GM23338 (cell line): ENCODE data around the gene DNAJC27.

Experiments
- CREB1 ChIP-seq: fragments of 250-450 bp; sonication (Bioruptor Pico); IDR thresholded peaks from 2 replicates; pipeline ENCODE4 v1.5.0; 2020; ENCODE audit warnings: low read depth, mild to moderate bottlenecking, moderate library complexity
- ETS1 ChIP-seq: IDR thresholded peaks from 2 replicates; pipeline ENCODE4 v1.6.1; 2016; ENCODE audit warnings: antibody characterized with exemption
- EZH2 ChIP-seq: fragments of 200-600 bp; sonication (generic); IDR thresholded peaks from one replicate; pipeline ENCODE4 v1.8.0; 2017; ENCODE audit warnings: antibody characterized with exemption, mild to moderate bottlenecking, low read depth; ENCODE audit not compliant: unreplicated experiment
- EZH2phosphoT487 ChIP-seq: fragments of 200-600 bp; sonication (generic); IDR thresholded peaks from one replicate; pipeline ENCODE4 v1.8.1; 2018; ENCODE audit warnings: antibody characterized with exemption; ENCODE audit not compliant: unreplicated experiment
- JUNB ChIP-seq: IDR thresholded peaks from one replicate; pipeline ENCODE4 v1.6.1; 2016; ENCODE audit warnings: antibody characterized with exemption; ENCODE audit not compliant: unreplicated experiment
- NANOG ChIP-seq: IDR thresholded peaks from 2 replicates; pipeline ENCODE4 v1.6.1; 2016; ENCODE audit warnings: antibody characterized with exemption, borderline replicate concordance
- POLR2AphosphoS5 ChIP-seq: IDR thresholded peaks from 2 replicates; pipeline ENCODE4 v1.6.1; 2016; ENCODE audit warnings: antibody characterized with exemption, low read depth
- STAT1 ChIP-seq: IDR thresholded peaks from one replicate; pipeline ENCODE4 v1.6.1; 2016; ENCODE audit warnings: antibody characterized with exemption; ENCODE audit not compliant: unreplicated experiment
- ZNF114 ChIP-seq: fragments of 250-450 bp; sonication (Bioruptor Pico); IDR thresholded peaks from 2 replicates; pipeline ENCODE4 v1.5.0; 2020; ENCODE audit warnings: mild to moderate bottlenecking, moderate library complexity
- ZNF331 ChIP-seq: fragments of 250-450 bp; sonication (Bioruptor Pico); IDR thresholded peaks from 2 replicates; pipeline ENCODE4 v1.5.0; 2020; ENCODE audit warnings: low read depth, mild to moderate bottlenecking, moderate library complexity
- TF ChIP-seq, protein P1 (sequence below), 2 experiments: fragments of 200-600 bp in 1 of 2; sonication (generic) in 1 of 2; conservative IDR thresholded peaks; 2 replicates each; pipeline versions ENCODE4 v1.5.1 to v1.6.1; 2016 to 2017; ENCODE audit warnings: antibody characterized with exemption in 2 of 2, low read depth in 2 of 2, mild to moderate bottlenecking in 2 of 2, moderate library complexity in 1 of 2
- TF ChIP-seq, protein P2 (sequence below): IDR thresholded peaks from one replicate; pipeline ENCODE4 v1.6.1; 2018; ENCODE audit warnings: antibody characterized with exemption; ENCODE audit not compliant: unreplicated experiment
- TF ChIP-seq, protein P3 (sequence below): fragments of 250-450 bp; sonication (Bioruptor Pico); IDR thresholded peaks from 2 replicates; pipeline ENCODE4 v1.5.0; 2020; ENCODE audit warnings: mild to moderate bottlenecking, moderate library complexity

GRCh38 chr2:24958411-24958935, 13.3 kb downstream of the DNAJC27 start:
- TF ChIP-seq, protein P1, sequence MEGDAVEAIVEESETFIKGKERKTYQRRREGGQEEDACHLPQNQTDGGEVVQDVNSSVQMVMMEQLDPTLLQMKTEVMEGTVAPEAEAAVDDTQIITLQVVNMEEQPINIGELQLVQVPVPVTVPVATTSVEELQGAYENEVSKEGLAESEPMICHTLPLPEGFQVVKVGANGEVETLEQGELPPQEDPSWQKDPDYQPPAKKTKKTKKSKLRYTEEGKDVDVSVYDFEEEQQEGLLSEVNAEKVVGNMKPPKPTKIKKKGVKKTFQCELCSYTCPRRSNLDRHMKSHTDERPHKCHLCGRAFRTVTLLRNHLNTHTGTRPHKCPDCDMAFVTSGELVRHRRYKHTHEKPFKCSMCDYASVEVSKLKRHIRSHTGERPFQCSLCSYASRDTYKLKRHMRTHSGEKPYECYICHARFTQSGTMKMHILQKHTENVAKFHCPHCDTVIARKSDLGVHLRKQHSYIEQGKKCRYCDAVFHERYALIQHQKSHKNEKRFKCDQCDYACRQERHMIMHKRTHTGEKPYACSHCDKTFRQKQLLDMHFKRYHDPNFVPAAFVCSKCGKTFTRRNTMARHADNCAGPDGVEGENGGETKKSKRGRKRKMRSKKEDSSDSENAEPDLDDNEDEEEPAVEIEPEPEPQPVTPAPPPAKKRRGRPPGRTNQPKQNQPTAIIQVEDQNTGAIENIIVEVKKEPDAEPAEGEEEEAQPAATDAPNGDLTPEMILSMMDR (conservative IDR thresholded peaks at IDR 0.05; ENCODE audit: low read depth in 2 of 2): no peak
- TF ChIP-seq, protein P2, sequence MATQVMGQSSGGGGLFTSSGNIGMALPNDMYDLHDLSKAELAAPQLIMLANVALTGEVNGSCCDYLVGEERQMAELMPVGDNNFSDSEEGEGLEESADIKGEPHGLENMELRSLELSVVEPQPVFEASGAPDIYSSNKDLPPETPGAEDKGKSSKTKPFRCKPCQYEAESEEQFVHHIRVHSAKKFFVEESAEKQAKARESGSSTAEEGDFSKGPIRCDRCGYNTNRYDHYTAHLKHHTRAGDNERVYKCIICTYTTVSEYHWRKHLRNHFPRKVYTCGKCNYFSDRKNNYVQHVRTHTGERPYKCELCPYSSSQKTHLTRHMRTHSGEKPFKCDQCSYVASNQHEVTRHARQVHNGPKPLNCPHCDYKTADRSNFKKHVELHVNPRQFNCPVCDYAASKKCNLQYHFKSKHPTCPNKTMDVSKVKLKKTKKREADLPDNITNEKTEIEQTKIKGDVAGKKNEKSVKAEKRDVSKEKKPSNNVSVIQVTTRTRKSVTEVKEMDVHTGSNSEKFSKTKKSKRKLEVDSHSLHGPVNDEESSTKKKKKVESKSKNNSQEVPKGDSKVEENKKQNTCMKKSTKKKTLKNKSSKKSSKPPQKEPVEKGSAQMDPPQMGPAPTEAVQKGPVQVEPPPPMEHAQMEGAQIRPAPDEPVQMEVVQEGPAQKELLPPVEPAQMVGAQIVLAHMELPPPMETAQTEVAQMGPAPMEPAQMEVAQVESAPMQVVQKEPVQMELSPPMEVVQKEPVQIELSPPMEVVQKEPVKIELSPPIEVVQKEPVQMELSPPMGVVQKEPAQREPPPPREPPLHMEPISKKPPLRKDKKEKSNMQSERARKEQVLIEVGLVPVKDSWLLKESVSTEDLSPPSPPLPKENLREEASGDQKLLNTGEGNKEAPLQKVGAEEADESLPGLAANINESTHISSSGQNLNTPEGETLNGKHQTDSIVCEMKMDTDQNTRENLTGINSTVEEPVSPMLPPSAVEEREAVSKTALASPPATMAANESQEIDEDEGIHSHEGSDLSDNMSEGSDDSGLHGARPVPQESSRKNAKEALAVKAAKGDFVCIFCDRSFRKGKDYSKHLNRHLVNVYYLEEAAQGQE: no peak
- TF ChIP-seq POLR2AphosphoS5 (no peak), EZH2 (no peak), JUNB (no peak), ZNF331 (CRISPR knock-in tag) (no peak), EZH2phosphoT487 (no peak), ETS1 (no peak), STAT1 (no peak), CREB1 (no peak), NANOG (no peak), ZNF114 (CRISPR knock-in tag) (no peak)
- TF ChIP-seq, protein P3, sequence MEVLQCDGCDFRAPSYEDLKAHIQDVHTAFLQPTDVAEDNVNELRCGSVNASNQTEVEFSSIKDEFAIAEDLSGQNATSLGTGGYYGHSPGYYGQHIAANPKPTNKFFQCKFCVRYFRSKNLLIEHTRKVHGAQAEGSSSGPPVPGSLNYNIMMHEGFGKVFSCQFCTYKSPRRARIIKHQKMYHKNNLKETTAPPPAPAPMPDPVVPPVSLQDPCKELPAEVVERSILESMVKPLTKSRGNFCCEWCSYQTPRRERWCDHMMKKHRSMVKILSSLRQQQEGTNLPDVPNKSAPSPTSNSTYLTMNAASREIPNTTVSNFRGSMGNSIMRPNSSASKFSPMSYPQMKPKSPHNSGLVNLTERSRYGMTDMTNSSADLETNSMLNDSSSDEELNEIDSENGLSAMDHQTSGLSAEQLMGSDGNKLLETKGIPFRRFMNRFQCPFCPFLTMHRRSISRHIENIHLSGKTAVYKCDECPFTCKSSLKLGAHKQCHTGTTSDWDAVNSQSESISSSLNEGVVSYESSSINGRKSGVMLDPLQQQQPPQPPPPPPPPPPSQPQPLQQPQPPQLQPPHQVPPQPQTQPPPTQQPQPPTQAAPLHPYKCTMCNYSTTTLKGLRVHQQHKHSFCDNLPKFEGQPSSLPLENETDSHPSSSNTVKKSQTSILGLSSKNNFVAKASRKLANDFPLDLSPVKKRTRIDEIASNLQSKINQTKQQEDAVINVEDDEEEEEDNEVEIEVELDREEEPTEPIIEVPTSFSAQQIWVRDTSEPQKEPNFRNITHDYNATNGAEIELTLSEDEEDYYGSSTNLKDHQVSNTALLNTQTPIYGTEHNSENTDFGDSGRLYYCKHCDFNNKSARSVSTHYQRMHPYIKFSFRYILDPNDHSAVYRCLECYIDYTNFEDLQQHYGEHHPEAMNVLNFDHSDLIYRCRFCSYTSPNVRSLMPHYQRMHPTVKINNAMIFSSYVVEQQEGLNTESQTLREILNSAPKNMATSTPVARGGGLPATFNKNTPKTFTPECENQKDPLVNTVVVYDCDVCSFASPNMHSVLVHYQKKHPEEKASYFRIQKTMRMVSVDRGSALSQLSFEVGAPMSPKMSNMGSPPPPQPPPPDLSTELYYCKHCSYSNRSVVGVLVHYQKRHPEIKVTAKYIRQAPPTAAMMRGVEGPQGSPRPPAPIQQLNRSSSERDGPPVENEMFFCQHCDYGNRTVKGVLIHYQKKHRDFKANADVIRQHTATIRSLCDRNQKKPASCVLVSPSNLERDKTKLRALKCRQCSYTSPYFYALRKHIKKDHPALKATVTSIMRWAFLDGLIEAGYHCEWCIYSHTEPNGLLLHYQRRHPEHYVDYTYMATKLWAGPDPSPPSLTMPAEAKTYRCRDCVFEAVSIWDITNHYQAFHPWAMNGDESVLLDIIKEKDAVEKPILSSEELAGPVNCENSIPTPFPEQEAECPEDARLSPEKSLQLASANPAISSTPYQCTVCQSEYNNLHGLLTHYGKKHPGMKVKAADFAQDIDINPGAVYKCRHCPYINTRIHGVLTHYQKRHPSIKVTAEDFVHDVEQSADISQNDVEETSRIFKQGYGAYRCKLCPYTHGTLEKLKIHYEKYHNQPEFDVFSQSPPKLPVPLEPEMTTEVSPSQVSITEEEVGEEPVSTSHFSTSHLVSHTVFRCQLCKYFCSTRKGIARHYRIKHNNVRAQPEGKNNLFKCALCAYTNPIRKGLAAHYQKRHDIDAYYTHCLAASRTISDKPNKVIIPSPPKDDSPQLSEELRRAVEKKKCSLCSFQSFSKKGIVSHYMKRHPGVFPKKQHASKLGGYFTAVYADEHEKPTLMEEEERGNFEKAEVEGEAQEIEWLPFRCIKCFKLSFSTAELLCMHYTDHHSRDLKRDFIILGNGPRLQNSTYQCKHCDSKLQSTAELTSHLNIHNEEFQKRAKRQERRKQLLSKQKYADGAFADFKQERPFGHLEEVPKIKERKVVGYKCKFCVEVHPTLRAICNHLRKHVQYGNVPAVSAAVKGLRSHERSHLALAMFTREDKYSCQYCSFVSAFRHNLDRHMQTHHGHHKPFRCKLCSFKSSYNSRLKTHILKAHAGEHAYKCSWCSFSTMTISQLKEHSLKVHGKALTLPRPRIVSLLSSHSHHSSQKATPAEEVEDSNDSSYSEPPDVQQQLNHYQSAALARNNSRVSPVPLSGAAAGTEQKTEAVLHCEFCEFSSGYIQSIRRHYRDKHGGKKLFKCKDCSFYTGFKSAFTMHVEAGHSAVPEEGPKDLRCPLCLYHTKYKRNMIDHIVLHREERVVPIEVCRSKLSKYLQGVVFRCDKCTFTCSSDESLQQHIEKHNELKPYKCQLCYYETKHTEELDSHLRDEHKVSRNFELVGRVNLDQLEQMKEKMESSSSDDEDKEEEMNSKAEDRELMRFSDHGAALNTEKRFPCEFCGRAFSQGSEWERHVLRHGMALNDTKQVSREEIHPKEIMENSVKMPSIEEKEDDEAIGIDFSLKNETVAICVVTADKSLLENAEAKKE: no peak
